Neural cell (in vitro differentiated cells): ENCODE data around the gene DGKK. TPM values are rescaled to one million over a fixed set of nuclear protein-coding genes. Genes with fewer than 3 reads are reported as not detected.

Source experiments
- H2AFZ ChIP-seq: fragments of 200-600, 300-800 bp; sonication (generic), shearing (Covaris generic); 2 replicates; pipeline ENCODE4 v1.6.0; 2014; ENCODE audit warnings: low read depth, mild to moderate bottlenecking, antibody characterized with exemption, low read length, moderate library complexity
- H3F3A ChIP-seq: fragments of 200-600 bp; shearing (Covaris generic); 2 replicates; pipeline ENCODE4 v1.6.1; 2016; ENCODE audit warnings: mild to moderate bottlenecking, moderate library complexity, mixed read lengths, antibody characterized with exemption, low read length; ENCODE audit not compliant: insufficient read depth, poor library complexity, severe bottlenecking
- H3K27ac ChIP-seq: fragments of 200-600, 300-800 bp; sonication (generic), shearing (Covaris generic); 2 replicates; pipeline ENCODE4 v1.5.1; 2014; ENCODE audit warnings: mild to moderate bottlenecking, low read length, moderate library complexity
- H3K27me3 ChIP-seq: fragments of 300-800, 200-600 bp; sonication (generic), shearing (Covaris generic); 2 replicates; pipeline ENCODE4 v1.6.0; 2014; ENCODE audit warnings: mild to moderate bottlenecking, low read depth, low read length, moderate library complexity; ENCODE audit not compliant: insufficient read depth
- H3K36me3 ChIP-seq: fragments of 300-800, 200-600 bp; sonication (generic), shearing (Covaris generic); 2 replicates; pipeline ENCODE4 v1.5.1; 2014; ENCODE audit warnings: mild to moderate bottlenecking, antibody characterized with exemption, low read length, moderate library complexity; ENCODE audit not compliant: insufficient read depth
- H3K4me2 ChIP-seq: fragments of 300-800, 200-600 bp; sonication (generic), shearing (Covaris generic); 2 replicates; pipeline ENCODE4 v1.6.0; 2014; ENCODE audit warnings: mild to moderate bottlenecking, low read length
- H3K4me3 ChIP-seq: fragments of 300-800, 200-600 bp; sonication (generic), shearing (Covaris generic); 2 replicates; pipeline ENCODE4 v1.5.1; 2014; ENCODE audit warnings: mild to moderate bottlenecking, low read length, moderate library complexity
- H3K79me2 ChIP-seq: fragments of 200-600 bp; shearing (Covaris generic); replicated peaks from 2 replicates; pipeline ENCODE4 v1.6.0; 2014; ENCODE audit warnings: mild to moderate bottlenecking, low read length, moderate library complexity; ENCODE audit not compliant: insufficient read depth
- H3K9ac ChIP-seq: fragments of 300-800, 200-600 bp; sonication (generic), shearing (Covaris generic); 2 replicates; pipeline ENCODE4 v1.6.1; 2016; ENCODE audit warnings: mild to moderate bottlenecking, low read length, mixed read lengths
- H3K9me2 ChIP-seq: fragments of 200-600 bp; shearing (Covaris generic); 2 replicates; pipeline ENCODE4 v1.6.1; 2016; ENCODE audit warnings: mild to moderate bottlenecking, low read length, mixed read lengths; ENCODE audit not compliant: insufficient read depth
- H3K9me3 ChIP-seq: fragments of 200-600, 300-800 bp; sonication (generic), shearing (Covaris generic); 2 replicates; pipeline ENCODE4 v1.6.1; 2016; ENCODE audit warnings: mild to moderate bottlenecking, mixed run types, low read length, moderate library complexity, mixed read lengths
- H4K20me1 ChIP-seq: fragments of 200-600 bp; shearing (Covaris generic); 2 replicates; pipeline ENCODE4 v1.6.1; 2016; ENCODE audit warnings: mild to moderate bottlenecking, mixed run types; ENCODE audit not compliant: insufficient read depth
- CTCF ChIP-seq: fragments of 450-650 bp; IDR thresholded peaks from 2 replicates; pipeline ENCODE4 v1.5.1; 2014; ENCODE audit warnings: antibody characterized with exemption, mild to moderate bottlenecking, moderate library complexity; ENCODE audit not compliant: poor library complexity, severe bottlenecking
- EP300 ChIP-seq: fragments of 450-650 bp; conservative IDR thresholded peaks from 2 replicates; pipeline ENCODE4 v1.6.1; 2014; ENCODE audit warnings: antibody characterized with exemption, mild to moderate bottlenecking, moderate library complexity; ENCODE audit not compliant: poor library complexity, severe bottlenecking
- EZH2 ChIP-seq: fragments of 200-600, 300-800 bp; shearing (Covaris generic), sonication (generic); IDR thresholded peaks from 2 replicates; pipeline ENCODE4 v1.6.1; 2014; ENCODE audit warnings: antibody characterized with exemption, low read length, borderline replicate concordance, mild to moderate bottlenecking; ENCODE audit not compliant: insufficient read depth, poor library complexity, severe bottlenecking
- MXI1 ChIP-seq: fragments of 450-650 bp; conservative IDR thresholded peaks from 2 replicates; pipeline ENCODE4 v1.6.1; 2014; ENCODE audit warnings: antibody characterized with exemption, mild to moderate bottlenecking; ENCODE audit not compliant: poor library complexity, severe bottlenecking
- POLR2AphosphoS5 ChIP-seq: IDR thresholded peaks from 2 replicates; pipeline ENCODE4 v1.6.1; 2012
- RAD21 ChIP-seq: fragments of 450-650 bp; conservative IDR thresholded peaks from 2 replicates; pipeline ENCODE4 v1.6.1; 2014; ENCODE audit warnings: antibody characterized with exemption, mild to moderate bottlenecking, moderate library complexity
- REST ChIP-seq: IDR thresholded peaks from 2 replicates; pipeline ENCODE4 v1.6.1; 2012; ENCODE audit warnings: borderline replicate concordance
- SMC3 ChIP-seq: fragments of 450-650 bp; conservative IDR thresholded peaks from 2 replicates; pipeline ENCODE4 v1.6.1; 2014; ENCODE audit warnings: antibody characterized with exemption, mild to moderate bottlenecking, moderate library complexity; ENCODE audit not compliant: poor library complexity
- TAF1 ChIP-seq: IDR thresholded peaks from 2 replicates; pipeline ENCODE4 v1.6.1; 2012; ENCODE audit warnings: low read depth
- polyA plus RNA-seq: library from polyadenylated mRNA; depleted of rRNA; stranded (reverse); fragments of >200 nt; gene quantifications from 2 replicates; pipeline ENCODE4 v1.2.3, GENCODE V29; 2014

The DGKK gene
- polyA plus RNA-seq, 1 donor from 2014 or later = 1.3 TPM

GRCh38 chrX:50497114-50497513, 26.5 kb upstream of the DGKK start:
- H3K4me2 ChIP-seq = no peak overlapping the region
- no peaks in the 10 kb centered on the region for H3K27me3 ChIP-seq
- H3K9me2 ChIP-seq = no peaks in the 10 kb centered on the region
- no peaks in the 10 kb centered on the region for H4K20me1 ChIP-seq
- peak overlapping the region; percentile 72 for H3K27ac ChIP-seq
- H3K9ac ChIP-seq = no peak overlapping the region
- no peaks in the 10 kb centered on the region for H3K79me2 ChIP-seq
- H2AFZ ChIP-seq = no peak overlapping the region
- H3K4me3 ChIP-seq = peak overlapping the region; percentile 8
- TF ChIP-seq EP300 (peak; percentile 34), TAF1 (no peak), POLR2AphosphoS5 (no peak), RAD21 (no peak), REST (peak; percentile 98)
- no peaks in the 10 kb centered on the region for H3K9me3 ChIP-seq
- H3F3A ChIP-seq = no peaks in the 10 kb centered on the region
- H3K36me3 ChIP-seq = no peaks in the 10 kb centered on the region

- H3F3A ChIP-seq = no peaks in the 10 kb centered on the region
- H3K27me3 ChIP-seq = no peaks in the 10 kb centered on the region
- no peak for TF ChIP-seq EZH2
- no peak for TF ChIP-seq SMC3
- TF ChIP-seq TAF1 = no peak
- no peak for TF ChIP-seq CTCF
- no peak for TF ChIP-seq REST
- no peak for TF ChIP-seq MXI1
- no peak for TF ChIP-seq EP300
- no peak for TF ChIP-seq POLR2AphosphoS5
- no peak for TF ChIP-seq RAD21
- no peaks in the 10 kb centered on the region for H3K79me2 ChIP-seq
- H3K4me2 ChIP-seq = no peak overlapping the region
- H3K27ac ChIP-seq = no peak overlapping the region
- H3K9ac ChIP-seq = no peak overlapping the region
- no peaks in the 10 kb centered on the region for H3K36me3 ChIP-seq
- no peaks in the 10 kb centered on the region for H4K20me1 ChIP-seq
- no peak overlapping the region for H3K4me3 ChIP-seq
- H3K9me3 ChIP-seq = no peaks in the 10 kb centered on the region
- no peak overlapping the region for H2AFZ ChIP-seq
- H3K9me2 ChIP-seq = no peaks in the 10 kb centered on the region
Measured at GRCh38 chrX:50495616-50496015, 25.0 kb upstream of the DGKK start.
